ENCODE results near the gene CPTP.
"Not testable (repeated sequence)": the region's sequence is repeated elsewhere in the genome, so short reads cannot be mapped to it uniquely, and the experiment has no call there.

CPTP gene

DNA sequence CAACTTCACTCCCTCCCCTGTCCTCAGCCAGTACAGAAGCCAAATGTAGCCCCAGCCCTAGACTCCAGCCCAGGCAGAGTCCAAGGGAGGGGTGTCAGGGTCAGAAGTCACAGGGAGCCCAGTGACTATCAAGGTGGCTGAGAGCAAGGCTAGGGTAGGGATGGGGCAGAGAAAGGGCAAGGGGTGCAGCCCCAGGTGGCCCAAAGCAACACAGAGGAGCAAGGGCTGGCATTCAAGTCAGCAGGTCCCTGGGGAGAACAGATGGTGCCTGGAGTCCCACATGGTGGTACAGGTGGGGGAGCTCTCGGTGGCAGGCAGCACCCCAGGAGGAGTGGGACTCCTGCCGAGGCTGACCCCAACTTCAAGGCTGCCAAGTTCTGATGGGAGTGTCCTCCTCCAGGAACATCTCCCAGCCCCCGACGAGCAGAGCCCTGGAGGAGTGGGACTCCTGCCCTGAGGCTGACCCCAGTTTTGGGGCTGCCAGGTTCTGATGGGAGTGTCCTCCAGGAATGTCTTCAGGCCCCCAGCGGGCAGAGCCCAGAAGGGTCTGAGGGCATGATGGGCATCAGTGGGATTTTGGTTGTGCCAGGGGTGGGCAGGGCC is 28.3 kb downstream of the CPTP start:
- no peak for DNase-seq

DNA sequence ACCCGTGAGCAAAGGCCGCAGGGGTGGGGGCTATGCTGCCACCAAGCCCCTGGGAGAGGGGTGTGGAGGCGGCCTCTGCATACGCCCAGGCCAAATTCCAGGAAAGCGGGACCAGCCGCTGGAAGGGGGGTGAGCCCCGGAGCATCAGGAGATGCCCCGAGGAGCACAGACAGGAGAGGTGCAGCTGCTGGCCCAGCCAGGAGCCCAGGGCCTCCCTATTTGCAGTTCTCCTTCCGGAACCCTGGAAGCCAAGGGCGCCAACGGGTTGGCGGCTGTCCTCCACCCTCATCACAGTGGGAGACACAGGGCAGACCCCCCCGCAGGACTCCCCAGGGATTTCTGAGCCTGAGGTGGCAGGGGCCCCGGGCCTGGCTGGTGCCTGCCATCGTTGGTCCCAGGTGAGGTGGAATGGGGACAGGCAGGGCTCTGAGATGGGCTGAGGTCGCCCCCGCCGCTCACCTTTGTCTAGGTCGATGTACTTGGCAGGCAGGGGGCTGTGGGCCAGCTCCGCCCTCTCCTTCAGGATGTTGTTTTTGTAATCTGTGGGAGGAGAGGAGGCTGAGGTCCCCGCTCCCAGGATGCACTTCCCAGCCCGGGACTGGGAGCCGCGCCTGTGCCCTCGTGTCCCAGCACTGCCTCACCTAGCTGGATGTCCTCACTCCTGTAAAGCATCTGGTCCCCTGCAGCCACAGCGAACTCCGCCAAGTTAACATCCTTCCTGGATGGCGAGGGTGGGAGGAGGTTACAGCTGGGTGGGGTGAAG is 29.0 kb downstream of the CPTP start:
- DNase-seq: no peak

DNA sequence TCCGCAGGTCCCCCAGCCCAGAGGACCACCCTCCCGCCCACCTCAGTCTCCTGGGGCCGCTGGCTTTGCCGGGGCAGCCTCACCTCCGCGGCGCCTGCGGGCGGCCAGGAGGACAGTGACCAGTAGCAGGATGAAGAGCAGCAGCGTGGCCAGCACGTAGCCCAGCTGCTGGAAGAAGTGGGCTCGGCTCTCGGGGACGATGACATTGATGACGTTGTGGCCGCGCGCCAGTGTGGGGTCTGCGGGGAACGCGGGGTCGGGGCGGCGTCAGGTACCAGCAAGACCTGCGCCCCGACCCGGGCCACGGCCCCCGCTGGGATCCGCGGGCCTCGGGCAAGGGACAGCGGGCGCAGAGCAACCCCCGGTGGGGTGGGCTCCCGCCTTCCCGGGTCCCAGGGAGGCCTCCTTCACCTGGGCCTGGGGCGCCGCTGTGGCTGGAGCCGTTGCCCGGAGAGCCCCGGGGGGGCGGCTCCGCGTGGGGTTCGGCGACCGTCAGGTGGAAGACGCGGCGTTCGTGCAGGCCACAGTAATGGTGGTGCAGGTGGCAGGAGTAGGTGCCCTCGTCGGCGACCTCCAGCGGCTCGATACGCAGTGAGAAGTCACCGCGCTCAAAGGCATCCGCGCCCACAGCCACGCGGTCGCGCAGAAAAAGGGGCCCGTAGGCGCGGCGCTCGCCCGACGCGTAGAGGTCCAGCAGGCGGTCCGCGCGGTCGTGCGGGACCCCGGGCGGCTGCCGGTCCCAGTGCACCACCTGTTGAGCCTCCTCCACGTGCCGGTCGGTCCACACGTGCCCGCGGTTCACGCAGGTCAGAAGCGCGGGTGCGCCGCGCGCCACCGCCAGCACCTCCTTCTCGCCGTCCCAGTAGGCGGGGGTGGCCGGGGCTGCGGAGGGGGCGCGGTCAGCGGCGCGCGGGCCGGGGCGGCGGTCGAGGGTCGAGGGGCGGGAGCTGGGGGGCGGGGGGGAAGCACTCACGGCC is 30.0 kb downstream of the CPTP start:
- no peak for DNase-seq

- no peak for DNase-seq
Measured at GRCh38 chr1:1355416-1355815, 30.8 kb downstream of the CPTP start.

DNA sequence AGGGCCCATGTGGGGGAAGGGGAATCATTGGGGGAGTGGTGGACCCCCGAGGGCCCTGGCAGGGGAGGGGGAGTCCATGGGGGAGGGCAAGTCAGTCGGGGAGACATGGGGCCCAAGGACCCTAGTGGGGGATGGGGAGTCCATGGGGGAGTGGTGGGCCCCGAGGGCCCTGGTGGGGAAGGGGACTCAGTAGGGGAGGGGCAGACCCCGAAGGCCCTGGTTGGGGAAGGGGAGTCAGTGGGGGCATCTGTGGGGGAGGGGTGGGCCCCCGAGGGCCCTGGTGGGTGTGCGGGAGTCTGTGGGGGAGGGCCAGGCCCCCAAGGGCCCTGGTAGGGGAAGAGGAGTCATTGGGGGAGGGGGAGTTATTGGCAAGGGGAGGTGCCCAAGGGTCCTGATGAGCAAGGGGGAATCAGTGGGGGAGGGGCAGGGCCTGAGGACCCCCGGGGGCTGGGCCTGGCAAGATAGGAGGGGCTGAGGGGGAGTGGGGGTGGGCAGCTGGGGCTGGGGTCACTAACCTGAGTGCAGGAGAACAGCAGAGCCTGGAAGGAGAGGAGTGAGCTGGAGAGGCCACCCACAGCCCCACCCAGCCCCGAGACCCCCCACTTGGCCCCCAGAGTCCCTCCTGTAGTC is 31.7 kb downstream of the CPTP start:
- no peak for DNase-seq

DNA sequence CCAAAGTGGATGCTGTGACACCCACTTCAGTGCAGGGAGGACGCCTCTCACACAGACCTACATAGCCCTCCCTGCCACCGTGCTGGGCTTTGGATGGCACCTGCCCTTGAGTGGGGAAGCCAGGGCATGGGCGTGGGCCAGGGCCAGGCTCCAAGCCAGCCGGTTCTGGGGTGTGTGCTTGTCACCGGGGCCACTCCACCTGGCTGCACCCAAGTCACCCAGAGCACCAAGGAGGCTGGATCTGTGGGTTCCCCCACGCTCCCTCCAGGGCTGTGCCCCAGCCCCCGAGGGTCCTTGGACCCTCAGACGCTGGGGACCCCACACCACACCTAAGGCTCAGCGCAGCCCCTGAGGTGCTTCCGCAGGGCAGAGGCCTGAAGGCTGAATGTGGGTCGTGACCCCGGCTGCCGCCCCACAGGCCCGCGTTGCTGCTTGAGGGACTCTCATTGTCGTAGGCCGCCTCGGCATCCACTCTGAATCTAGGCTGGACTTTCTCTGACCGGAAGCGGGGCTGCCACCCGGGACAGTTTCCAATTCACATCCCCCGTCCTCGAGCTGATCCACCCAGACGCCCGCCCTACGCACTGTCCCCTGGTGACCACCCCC is 32.3 kb downstream of the CPTP start:
- no peak for DNase-seq

DNA sequence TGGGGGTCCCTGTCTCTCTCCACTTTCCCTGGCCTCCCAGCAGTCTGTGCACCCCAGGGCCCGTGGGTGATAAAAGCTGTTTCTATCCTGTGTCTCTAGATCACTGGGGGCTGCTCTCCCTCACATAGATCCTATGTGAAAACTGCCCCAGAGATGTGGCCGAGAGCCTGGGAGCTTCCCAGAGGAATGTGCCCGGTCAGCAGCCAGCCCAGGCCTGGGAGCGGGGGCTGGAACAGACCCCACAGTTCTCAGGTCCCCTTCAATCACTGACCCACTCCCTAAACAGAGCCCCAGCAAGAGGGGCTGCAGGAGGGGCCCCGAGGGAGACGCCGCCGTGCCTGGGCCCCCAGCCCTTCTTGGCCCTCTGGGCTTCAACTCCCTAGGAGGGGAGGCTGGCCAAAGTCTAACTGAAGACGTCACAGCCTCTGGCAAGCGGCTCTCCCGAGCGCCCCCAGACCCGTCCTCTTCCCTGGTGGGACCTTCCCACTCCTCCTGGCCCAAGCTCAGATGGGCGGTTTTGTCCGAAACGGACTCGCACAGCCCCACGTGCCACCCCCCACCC is 33.4 kb downstream of the CPTP start:
- no peak for DNase-seq

- DNase-seq: no peak
Measured at GRCh38 chr1:1358433-1359271, 34.0 kb downstream of the CPTP start, which contains the start of gene MXRA8. TSS of gene MXRA8 (minus strand) at chr1:1358555. CDS start at chr1:1358504, 51 bp downstream.

DNA sequence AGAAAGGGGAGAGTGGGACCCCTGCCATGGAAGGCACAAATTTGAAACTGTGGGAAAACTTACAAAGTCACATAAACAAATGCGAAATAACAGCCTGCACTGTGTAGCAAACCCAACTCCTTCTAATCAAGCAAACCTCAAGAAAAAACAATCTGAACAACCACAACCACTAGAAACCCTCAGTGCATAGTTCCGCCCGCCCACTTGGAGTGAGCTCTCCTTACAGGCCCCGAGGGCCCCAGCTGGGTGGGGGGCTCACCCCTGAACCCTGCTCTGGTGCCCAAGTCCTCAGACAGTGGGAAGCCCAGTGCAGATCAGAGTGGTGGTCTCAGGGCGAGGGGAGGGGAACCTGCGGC is 34.7 kb downstream of the CPTP start:
- no peak for DNase-seq

GRCh38 chr1:1359664-1360468 is 35.3 kb downstream of the CPTP start:
- DNase-seq: no peak

GRCh38 chr1:1360506-1361169 is 36.0 kb downstream of the CPTP start:
- no peak for DNase-seq

- DNase-seq: no peak
Measured at GRCh38 chr1:1361233-1361981, 36.8 kb downstream of the CPTP start.

- DNase-seq: no peak
Measured at GRCh38 chr1:1361982-1362423, 37.4 kb downstream of the CPTP start.

DNA sequence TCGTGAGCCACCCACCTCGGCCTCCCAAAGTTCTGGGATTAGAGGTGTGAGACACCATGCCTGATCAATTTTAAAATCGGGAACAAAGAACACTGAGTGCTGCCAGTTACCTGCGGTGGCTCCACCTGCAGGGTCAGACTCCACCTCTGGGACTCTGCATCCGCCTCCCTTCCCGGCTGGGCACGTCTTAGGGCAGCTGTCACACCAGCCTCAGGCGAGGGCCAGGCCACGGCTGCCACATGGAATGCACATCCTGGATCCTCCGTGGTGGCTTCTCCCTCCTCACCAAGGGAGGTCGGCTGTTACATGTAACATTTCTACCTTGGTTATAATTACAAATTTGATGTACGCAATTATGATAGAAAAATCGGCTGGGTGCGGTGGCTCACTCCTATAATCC is 39.7 kb downstream of the CPTP start:
- DNase-seq: no peak

DNA sequence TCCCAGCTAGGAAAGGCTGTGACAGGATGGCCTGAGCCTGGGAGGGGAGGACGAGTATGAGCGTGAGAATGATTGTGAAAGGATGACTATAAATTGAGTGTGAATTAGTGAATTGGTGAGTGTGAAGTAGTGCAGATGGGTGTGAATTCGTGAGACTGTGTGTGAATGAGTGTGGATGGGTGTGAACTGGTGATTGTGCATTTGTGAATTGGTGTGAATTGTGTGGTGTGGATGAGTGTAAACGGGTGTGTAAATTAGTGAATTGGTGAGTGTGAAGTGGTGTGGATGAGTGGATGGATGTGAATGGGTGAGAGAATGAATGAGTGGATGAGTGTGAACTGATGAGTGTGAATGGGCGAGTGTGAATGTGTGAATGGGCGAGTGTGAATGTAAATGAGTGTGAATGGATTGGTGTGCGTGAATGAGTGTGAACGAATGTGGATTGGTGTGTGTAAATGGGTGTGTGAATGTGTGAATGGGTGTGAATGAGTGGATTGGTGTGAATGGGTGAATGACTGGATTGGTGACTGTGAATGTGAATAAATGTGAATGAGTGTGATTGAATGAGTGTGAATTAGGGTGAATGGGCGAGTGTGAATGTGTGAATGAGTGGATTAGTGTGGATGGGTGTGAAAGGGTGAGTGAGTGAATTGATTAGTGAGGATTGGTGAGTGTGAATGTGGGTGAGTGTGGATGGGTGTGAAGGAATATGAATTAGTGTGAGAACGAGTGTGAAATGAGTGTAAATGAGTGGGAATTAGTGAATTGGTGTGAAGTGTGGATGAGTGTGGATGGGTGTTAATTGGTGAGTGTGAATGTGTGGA is 41.5 kb downstream of the CPTP start:
- no peak for DNase-seq

- no peak for DNase-seq
Measured at GRCh38 chr1:1366699-1367066, 42.1 kb downstream of the CPTP start.

- no peak for DNase-seq
Measured at GRCh38 chr1:1367315-1367714, 42.7 kb downstream of the CPTP start.

DNA sequence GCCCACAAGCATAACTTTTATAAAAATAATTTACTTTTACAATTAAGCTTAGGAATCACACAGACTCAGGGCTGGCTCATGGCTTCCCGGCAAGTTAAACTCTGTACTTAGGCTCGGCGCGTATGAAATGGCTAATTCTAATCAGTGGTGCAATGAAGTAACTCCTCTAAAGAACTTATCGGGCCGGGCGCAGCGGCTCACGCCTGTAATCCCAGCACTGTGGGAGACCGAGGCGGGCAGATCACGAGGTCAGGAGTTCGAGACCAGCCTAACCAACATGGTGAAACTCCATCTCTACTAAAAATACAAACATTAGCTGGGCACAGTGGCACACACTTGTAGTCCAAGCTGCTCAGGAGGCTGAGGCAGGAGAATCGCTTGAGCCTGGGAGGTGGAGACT is 45.5 kb downstream of the CPTP start:
- not testable (repeated sequence) for DNase-seq
